Stimulated activated CD8-positive, alpha-beta memory T cell treated with anti-CD3 and anti-CD28 coated beads, Interleukin-15, amount 100 ng/mL, for 4 hours (primary cell): ENCODE measurements around the gene PRM3.
A peak's percentile ranks its signal among the peaks of the same experiment; 100 is the strongest.

ENCODE experiments used
- DNase-seq, 2 donors: peaks; one replicate each; pipeline ENCODE4 v3.0.0-alpha.2; 2020; ENCODE audit warnings: low read depth in 2 of 2

Gene PRM3

DNA sequence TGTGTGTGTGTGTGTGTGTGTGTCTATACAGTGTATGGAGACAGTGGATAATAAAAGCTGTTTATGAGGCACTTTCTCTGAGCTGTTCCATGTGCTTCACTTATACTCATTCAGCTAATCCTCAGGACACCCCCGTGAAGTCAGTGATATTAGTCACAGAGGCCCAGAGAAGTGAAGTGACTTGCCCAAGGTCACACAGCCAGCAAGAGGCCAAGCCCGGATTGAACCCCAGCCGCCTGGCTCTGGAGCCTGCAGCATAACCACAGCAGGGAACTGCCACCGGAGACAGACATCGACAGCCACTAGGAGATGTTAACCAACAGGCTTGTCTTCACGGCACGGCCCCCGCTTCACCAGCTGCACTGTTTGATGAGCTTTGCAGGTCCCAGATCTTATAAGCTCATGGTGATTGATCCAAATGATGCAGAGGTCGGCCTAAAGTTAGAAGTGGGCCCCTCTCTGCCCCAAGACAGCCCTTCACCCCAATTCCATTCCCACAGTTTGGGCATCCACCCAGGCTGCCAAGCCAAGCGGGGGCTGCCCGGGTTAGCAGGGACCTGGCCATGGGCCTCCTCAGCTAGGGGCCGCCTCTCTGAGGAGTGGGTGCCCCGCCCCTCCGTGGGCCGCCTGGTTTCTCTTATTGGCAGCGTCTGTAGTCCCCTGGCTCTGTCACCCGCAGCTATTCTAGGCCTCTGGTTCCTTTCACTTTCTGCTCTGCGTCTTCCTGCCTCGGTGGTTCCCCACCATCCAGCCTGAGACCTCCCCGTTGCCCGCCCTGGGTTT is 48.3 kb downstream of the PRM3 start:
- peak; percentile 69 to 79 for DNase-seq

DNA sequence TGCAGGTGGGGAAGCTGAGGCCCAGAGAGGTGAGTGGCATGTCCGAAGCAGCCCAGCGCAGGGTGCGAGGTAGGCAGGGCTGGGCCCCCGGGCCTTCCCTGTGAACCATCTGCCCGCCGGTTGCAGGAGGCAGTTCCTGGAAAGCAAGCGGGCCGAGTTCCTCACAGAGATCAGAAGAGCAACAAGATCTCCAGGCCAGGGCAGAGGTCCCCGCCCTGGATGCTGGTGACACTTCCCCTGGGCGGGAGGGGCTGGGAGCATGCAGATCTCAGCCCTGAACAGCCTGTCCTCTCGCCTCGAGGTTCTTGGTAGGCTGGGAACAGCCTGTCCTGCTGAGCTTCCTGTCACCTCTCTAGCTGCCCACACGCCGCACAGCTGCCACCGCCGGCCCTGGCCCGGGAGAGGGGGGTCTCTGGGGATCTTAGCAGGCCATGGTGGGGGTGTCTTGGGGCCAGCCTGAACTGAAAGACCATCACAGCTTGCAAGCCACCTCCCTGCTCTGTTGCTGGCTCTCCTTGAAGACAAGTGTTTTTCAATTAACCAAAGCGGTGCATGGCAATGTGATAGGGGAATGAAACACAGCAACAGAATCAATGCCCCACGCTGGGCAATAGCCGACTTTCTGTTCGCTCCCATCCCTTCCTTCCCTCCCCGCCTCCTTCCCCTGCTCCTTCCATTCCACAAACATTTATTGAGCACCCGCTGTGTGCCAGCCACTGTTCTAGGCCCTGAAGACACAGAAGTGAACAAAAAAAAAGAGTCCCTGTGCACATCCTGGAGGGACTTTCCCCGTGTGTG is 49.1 kb downstream of the PRM3 start:
- peak; percentile 19 to 27 for DNase-seq
